PC-9 (cell line): ENCODE data around the gene CADM4.

Experiments
- CTCF ChIP-seq: fragments of 200-600 bp; sonication (generic); conservative IDR thresholded peaks from 2 replicates; pipeline ENCODE4 v1.6.1; 2017; ENCODE audit warnings: mixed run types, antibody characterized with exemption, mild to moderate bottlenecking, moderate library complexity
- EZH2 ChIP-seq: fragments of 200-600 bp; sonication (generic); IDR thresholded peaks from 2 replicates; pipeline ENCODE4 v1.8.0; 2017; ENCODE audit warnings: antibody characterized with exemption, low read depth

- TF ChIP-seq CTCF (no peak), EZH2 (no peak)
These were observed 3.4 kb downstream of the CADM4 start for GRCh38 chr19:43636121-43636683.
